ENCODE results near the gene CDHR3. TPM values are rescaled to one million over a fixed set of nuclear protein-coding genes. Genes with fewer than 3 reads are reported as not detected.

CDHR3 gene
- total and polyA plus RNA-seq, 2 of the 8 experiments (the other 6 are each of a cell fraction or from before 2014, with no cell fraction given): 6.4 to 6.8 TPM

- no peak for TF ChIP-seq POU5F1 (IDR thresholded peaks at IDR 0.05; ENCODE audit: low read depth, low read length)
Observed at GRCh38 chr7:105975770-105976417, 12.8 kb downstream of the CDHR3 start (continued).
